Islet of Langerhans (tissue), 1 donor: Measurements from ENCODE around the gene GIPC1.
"Not testable (repeated sequence)": the region's sequence is repeated elsewhere in the genome, so short reads cannot be mapped to it uniquely, and the experiment has no call there.

Experiments used
- FAIRE-seq: peaks from one replicate; lab custom pipeline; 2011; peaks lifted over from hg19 to GRCh38; lab: Jason Lieb, UNC

GIPC1 gene

DNA sequence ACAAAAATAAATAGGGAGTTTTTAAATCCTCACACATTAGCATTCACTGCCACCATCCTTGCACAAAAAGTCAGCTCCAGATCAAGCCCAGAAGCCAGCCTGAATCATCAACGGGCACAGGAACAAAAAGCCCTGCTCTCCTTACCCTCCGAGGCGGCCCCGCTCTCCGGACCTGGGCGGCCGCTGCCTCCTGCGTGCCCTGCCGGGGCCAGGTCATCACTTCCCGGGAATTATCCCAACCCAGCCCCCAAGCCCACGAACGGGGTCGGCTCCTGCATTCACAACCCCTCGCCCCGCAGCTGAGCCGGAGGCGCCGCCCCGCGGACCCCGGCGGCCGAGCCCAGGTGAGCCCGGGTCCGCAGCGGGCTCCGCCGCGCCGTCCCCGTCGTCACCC, 21.5 kb upstream of the GIPC1 start:
- no peak for FAIRE-seq

DNA sequence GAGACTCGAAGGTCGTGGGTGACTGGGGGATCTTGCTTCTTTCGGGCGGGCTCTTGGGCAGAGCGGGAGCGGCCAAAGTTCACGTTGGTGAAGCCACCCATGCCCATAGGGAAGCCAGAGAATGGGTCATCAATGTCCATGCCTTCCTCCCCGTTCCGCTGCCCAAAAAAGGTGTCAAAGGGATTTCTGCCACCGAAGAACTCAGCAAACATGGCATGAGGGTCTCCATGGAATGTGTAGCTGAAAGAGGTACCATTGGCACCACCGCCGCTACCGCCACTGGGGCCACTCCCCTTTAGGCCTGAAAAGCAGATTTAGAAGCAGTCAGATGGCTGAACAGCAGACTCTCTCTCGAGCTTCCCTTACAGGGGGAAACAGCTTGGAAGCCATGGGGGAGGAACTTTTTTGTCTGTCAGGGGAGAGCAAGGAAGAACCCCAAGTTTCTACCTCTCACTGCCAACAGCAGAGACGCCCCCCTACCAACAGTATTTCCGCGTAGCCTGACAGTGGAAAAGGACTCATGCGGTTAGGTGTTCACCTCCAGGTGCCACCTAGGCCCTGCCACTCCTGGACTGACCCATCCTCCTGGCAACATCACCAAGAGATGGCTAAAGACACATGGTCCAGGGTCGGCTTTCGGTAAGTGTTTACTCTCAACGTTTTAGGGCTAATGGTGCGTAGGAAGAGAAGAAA, 21.0 kb upstream of the GIPC1 start:
- FAIRE-seq = no peak

DNA sequence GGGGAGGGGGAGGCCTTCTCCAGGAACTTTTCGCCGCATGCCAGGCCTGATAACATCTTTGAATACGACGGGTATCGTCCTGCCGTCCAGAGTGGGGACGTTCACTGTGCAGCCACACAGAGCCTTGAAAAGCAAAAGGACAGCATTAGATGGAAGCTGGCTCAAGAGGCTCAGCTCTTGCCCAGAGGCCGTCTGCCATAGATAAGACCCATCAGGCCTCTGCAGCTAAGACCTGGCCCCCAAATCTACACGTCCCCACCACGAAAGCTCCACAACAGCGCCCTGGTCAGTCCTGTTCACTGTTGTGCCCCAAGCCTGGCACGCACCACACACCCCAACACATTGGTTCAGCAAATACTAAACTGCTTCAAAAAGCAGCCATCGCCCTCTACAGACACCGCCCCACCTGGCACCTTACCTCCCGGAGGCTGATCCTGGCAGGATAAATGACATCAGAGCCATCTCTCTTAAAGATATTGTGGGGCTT, 20.2 kb upstream of the GIPC1 start:
- FAIRE-seq = no peak

DNA sequence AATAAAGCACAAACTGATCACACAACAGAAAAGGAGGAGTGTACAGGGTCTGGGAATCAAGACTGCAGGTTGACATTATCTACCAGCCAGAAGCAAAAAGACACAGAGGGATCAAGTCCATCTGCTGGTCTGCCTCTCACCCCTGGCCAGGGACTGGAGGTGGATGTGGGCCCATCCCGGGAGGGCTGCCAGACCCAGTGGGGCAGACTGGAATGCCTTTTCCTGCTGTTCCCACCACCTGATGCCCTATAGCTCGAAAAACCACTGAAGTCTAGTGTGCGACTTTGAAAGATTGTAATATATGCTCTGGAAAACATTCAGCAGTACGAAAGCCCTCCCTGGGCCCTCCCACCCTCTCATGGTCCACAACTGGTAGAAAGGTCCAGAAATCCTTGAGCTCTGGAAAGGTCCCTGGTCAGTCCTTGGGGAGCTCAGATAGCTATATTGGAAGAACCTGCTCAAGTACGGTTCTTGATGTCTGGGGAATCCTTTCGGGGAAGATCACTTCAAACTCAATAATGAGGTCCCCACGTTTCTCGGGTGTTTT, 19.6 kb upstream of the GIPC1 start:
- FAIRE-seq = no peak

DNA sequence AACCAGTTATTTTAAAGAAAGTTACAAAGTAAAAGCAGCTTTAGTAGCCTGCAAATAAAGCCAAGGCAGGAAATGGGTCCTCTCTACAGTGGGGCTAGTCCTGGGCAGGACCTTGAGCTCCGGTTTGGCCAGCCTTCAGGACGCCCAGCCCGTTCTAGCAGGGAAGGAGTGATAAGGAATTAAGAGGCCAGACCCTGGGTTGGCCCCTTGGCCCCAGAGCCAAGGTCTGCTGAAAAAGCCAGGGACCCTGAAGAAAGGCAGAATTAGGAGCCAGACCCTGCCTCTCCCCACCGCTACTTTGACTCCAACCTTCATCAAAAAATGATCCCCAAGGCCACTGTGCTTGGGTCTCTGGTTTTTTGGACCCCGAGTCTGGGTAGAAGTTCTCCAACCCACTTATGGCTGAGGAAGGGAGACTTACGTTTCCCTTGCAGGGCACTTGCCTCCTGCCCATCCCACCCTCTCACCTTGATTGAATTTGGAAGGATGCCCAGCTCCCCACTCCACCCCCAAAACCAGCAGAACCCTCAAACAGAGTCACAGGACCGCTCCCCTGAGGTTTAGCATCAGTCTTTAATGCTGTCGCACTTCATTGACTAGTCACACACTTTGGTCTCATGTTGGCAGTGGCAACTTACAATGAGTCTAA, 18.4 kb upstream of the GIPC1 start:
- FAIRE-seq = no peak

DNA sequence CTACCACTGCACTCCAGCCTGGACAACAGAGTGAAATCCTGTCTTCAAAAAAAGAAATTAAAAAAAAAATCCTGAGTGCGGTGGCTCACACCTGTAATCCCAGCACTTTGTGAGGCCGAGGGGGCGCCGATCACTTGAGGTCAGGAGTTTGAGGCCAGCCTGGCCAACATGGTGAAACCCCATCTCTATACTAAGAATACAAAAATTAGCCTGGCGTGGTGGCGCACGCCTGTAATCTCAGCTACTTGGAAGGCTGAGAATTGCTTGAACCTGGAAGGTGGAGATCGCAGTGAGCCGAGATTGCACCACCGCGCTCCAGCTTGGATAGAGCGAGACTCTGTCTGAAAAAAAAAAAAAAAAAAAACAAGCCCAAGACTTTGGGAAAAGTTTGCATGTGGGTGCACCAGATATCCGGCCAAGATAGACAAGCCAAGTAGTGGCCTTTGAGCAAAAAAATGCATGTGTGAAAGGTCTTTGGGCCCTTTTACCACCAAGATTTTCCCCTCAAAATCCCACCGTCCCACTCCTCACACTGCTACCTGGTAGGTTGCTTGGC, 16.6 kb upstream of the GIPC1 start:
- no peak for FAIRE-seq

DNA sequence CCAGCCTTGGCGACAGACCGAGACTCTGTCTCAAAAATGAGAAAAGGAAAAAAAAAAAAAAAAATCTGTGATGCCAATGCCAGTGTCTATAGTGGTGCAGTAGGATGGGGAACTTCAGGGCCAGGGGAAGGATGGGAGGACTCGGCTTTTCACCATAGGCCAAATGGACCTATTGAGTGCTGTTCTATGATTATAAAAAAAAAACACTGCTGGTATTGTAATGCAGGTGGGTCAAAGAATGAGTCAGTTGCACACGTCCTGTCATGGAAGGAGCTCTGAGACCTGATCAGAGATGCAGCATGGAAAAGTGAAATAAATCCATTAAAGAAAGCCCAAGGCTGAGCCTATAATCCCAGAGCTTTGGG, 15.3 kb upstream of the GIPC1 start:
- no peak for FAIRE-seq

DNA sequence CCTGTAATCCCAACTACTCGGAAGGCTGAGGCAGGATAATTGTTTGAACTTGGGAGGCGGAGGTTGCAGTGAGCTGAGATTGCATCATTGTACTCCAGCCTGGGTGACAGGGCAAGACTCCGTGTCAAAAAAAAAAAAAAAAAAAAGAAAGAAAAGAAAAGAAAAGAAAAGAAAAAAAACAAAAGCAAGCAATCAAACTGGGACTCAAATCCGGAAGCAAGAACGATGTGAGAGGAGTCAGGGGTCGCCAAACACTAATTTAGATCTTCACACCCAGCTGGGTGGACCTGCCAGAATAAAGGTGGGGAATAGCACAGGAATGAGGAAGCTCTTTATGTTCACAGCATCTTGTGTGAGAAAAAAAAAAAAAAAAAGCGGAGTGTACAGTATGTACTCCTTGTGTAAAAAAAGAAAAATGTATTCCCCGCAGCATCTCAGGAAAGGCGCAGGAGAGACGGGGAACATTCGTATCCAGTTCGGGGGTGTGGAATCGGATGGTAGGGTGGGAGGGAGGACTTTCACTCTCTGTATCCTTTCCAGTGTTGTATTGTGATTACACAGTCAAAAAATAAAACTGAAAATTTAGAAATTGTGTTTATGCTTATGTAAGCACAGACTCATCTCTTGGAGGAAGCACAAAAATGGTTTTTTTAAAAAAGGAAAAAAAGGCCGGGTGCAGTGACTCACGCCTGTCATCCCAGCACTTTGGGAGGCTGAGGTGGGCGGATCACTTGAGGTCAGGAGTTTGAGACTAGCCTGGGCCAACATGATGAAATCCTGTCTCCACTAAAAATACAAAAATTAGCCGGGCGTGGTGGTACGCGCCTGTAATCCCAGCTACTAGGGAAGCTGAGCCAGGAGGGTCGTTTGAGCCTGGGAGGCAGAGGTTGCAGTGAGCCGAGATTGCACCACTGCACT, 14.6 kb upstream of the GIPC1 start:
- FAIRE-seq = no peak

DNA sequence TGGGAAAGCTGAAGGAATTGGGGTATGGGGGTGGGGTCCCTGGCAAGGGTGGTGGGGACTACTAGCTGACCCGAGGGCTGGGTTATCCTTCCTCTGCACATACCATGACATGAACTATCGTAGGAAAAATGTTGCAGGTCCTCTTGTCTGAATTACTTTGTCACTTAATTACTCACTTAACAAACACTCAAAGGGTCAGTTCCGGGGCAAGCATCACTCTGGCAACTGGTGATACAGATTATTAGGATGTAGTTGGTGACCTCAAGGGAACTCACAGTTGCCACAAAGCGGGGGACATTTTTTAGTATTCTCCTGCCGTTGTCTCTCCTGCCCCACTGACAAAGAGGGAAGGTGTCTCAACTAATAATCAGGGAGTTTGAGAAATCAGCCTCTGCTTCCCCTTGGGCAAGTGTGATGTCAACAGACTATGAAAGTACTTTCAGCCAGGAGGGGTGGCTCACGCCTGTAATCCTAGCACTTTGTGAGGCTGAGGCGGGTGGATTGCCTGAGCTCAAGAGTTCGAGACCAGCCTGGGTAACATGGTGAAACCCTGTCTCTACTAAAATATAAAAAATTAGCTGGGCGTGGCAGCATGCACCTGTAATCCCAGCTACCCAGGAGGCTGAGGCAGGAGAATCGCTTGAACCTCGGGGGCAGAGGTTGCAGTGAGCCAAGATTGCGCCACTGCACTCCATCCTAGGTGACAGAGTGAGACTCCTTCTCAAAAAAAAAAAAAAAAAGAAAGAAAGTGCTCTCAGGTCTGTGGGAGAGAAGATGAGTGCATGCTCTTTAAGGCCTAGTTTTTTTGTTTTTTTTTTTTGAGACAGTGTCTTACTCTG, 12.0 kb upstream of the GIPC1 start:
- no peak for FAIRE-seq

DNA sequence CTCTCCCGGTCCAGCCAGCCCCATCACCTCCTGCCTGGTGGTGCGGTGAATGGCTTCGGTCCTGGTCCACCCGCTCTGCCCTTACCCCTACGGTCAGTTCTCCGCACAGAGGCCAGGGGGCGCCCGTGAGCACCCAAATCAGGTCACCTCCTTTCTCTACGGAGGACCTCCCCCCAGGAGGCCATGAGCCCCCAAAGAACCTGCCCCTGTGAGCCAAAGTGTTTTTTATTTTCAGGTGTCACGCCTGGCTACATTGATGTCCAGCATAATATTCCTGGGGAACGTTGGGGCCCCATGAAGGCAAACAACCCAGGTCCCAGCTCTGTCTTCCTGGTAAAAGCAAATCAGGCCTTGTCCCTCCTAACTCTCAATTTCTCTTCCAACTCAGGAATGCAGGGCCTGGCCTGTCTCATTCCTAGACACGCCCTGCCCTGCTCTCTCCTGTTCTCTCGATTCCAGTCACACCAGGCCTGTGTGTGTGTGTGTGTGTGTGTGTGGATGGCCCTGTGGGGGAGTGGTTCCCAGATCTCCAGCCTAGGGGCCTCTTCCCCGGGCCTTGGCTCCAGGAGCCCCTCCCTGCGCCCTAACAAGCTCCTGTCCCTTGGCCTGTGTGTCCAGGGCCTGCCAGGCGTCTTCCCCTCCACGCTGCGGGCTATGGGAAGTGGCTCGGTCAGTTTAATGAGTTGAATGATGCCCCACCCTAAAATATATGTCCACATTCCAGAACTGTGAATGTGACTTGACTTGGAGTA, 9.7 kb upstream of the GIPC1 start:
- no peak for FAIRE-seq

DNA sequence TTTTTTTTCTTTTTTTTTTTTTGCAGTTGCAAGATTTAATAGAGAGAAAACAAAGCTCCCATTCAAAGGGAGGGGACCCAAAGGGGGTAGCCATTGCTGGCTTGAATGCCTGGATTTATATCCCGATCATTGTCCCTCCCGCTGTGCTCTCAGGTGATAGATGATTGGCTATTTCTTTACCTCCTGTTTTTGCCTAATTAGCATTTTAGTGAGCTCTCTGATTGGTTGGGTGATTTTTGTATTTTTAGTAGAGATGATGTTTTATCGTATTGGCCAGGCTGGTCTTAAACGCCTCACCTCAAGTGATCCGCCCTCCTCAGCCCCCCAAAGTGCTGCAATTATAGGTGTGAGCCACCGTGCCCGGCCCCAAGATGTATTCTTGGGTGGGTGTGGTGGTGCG, 8.6 kb upstream of the GIPC1 start:
- not testable (repeated sequence) for FAIRE-seq

DNA sequence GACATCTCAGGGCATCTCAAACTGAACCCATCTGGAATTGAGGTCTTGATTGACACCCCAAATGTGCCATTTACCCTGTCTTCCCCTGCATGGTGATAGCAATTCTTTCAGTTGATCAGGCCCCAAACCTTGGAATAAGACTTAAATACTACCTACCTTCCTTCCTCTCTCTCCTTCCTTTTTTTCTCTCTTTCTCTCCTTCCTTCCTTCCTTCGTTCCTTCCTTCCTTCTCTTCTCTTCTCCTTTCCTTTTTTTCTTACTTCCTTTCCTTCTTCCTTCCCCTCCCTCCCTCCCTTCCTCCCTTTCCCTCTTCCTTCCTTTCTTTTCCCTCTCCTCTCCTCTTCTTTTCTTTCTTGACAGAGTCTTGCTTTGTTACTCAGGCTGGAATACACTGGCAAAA, 7.4 kb upstream of the GIPC1 start:
- no peak for FAIRE-seq

DNA sequence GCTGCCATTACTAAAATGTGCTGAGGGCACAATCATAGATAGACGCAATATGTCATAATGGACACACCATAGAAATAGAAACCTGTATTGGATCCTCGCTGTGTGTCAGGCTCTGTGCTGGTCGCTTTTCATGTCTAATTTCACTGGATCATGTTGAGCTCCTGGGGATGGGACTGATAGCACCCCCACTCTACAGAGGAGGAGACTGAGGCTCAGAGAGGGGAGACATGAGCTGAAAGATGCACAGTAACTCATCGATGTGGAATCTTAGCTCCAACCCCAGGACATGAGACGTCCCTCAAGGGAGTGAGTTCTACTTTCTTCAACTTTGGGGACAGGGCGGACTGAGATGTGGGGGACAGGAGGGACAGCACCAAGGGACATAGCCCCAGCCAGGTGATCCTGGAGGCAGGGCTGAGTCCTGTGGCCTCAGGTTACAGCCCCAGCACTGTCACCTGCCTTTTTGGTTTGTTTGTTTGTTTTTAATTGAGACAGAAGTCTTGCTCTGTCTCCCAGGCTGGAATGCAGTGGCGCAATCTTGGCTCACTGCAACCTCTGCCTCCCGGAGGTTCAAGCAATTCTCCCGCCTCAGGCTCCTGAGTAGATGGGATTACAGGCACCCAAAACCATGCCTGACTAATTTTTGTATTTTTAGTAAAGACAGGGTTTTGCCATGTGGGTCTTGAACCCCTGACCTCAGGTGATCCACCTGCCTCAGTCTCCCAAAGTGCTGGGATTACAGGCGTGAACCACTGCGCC, 6.6 kb upstream of the GIPC1 start:
- FAIRE-seq = no peak

DNA sequence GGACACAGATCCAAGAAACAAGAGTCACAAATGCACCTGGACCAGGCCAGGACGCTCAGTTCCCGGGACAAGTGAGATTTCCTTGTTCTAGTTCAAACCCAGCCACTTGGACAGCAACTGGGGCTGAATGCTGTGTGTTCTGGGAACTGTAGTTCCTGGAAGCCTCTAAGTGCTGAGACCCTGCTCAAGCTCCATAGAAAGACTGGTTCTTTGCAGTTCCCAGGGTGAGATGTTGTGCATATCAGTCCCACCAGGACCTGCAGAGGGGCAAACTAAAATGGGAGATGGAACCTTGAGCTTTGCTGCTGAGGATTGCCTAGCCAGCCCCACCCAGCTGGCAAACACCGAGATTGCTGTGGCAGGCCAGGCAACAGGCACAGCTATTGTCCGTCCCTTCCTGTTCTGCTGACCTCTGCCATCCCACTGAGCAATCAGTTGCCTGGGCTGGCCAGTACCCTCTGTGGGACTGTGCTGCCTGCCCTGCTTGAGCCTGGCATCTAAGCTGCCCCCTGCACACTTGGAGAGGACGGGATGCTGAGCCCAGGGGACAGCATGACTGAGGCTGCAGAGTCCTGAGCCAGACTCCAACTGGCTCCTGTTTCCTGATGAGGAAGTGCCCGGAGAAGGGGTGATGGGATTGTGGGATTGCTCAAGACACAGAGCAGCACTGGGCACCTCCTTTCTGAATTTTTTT, 1.4 kb upstream of the GIPC1 start:
- no peak for FAIRE-seq

DNA sequence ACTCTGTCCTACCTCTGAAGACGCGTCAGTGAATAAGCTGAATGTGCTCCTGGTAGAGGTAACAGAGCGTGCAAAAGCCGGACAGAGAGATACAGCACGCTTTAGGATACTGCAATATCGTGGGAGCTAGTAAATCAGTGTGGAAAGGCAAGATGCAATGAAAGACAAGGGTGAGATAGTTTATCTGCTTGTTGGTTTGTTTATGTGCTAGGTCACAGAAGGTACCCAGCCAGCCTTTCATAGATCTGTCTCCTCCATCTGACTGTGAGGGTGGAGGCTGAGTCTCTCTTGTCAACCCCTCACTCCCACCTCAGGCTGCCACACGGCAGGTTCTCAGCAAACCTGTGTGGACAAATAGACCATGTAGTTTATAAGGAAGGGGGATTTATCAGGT, 904 bp upstream of the GIPC1 start:
- no peak for FAIRE-seq

DNA sequence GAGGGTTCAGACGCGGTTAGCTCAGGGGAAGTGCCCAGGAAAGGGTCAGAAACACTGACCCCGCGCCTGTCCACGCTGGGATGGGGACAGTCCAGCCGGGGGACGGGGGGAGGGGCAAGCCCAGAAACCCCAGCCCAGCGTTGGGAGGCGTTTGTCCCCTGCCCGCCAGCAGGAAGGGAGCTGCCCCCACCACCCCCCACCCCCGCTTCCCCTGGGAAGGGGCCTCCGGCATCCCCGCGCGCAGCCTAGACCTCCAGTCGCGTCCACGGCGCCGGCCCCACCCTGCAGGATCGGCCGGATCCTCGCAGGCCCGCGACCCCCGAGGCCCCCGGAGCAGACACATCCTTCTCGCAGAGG, 277 bp downstream of the GIPC1 start:
- FAIRE-seq = no peak

DNA sequence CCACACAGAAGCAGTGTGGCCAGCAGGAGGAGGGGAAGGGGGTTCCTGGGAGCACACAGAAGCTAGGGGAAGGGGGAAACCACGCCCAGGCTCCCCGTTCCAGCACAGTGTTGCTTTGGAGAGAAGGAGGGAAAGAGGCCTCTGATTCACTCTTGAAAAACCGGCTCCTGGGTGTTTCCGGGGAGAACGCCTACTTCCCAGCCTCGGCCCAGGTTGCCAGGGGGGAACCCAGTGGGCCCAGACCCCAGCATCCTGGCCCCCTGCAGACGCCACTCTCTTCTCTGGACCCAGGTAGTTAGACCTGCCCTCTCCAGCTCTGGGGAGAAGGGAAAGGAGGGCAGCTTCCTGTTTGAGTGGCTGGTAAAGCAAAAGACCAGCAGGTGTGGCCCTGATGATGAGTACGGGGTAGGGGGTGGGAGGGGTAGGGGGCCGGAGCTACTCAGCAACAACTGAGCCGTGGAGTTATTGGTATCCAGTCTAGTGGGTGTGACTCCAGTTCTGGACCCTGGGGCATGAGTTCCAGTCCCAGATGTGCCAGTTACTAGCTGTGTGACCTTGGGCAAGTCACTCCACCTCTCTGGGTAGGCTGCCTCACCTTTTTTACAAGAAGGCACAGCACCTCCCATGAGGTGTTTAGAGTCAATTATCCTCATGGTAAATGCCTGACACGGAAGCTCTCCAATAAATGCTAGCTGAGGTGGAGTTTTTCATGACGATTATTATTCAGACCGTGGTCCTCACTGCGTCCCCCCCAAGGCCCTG, 836 bp downstream of the GIPC1 start:
- FAIRE-seq = no peak

DNA sequence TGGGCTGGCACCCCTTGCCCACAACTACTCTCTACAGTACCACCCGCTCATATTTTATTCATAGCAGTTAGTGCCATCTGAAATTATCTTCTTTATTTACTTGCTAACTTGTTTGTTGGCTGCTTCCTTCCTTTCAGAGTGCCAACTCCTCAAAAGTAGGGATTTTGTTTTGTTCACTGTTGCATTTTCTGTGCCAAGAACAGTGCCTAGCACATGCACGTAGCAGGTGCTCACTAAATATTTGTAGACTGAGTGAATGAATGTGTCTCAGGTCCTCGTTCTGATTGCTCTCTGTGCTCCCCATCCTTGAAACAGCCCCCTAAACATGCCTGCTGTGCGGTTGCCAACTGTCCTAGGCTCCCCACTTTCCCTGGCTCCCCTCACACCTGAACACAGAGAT, 1.5 kb downstream of the GIPC1 start:
- FAIRE-seq = no peak
